B cell (primary cell): Measurements from ENCODE around the gene SOX15. TPM values are rescaled to one million over a fixed set of nuclear protein-coding genes. Genes with fewer than 3 reads are reported as not detected.

Source experiments
- ATAC-seq: fragments of 200-7000 bp; cut with Tn5 transposase; one replicate; pipeline ENCODE4 v1.10.0; 2021; ENCODE audit warnings: low read depth, mild to moderate bottlenecking, moderate number of reproducible peaks, moderate library complexity
- CTCF ChIA-PET: fragments of 350-600 bp; sonication (Branson Sonifier 250); formaldehyde crosslinking; loops from one replicate; lab custom pipeline; 2021; ENCODE audit warnings: antibody characterized with exemption, inconsistent platforms; lab: Charles Lee
- POLR2A ChIA-PET: fragments of 350-600 bp; sonication (Branson Sonifier 250); formaldehyde crosslinking; loops from one replicate; lab custom pipeline; 2021; ENCODE audit warnings: antibody characterized with exemption; lab: Charles Lee
- DNase-seq: peaks from one replicate; pipeline ENCODE4 v3.0.0; 2013
- H2AFZ ChIP-seq: 2 replicates; pipeline ENCODE4 v1.6.1; 2012; ENCODE audit warnings: mild to moderate bottlenecking, low read depth, low read length; ENCODE audit not compliant: insufficient read depth, poor library complexity, severe bottlenecking
- H3K27ac ChIP-seq, 2 donors: 1 replicate in 1 of 2; 2 replicates in 1 of 2; pipeline ENCODE4 v1.5.1; 2012 to 2013; ENCODE audit warnings: low read length in 2 of 2, mild to moderate bottlenecking in 2 of 2, moderate library complexity in 1 of 2
- H3K27me3 ChIP-seq, 4 experiments: fragments of 200-600 bp in 1 of 4; sonication (generic) in 1 of 4; replicated peaks in 1 of 4; 1 replicate in 2 of 4; 2 replicates in 2 of 4; pipeline versions ENCODE4 v1.6.1 to v1.7.0; 2013 to 2016; ENCODE audit warnings: low read length in 3 of 4, mild to moderate bottlenecking in 2 of 4, mixed read lengths in 1 of 4, moderate library complexity in 1 of 4; ENCODE audit not compliant: insufficient read depth in 4 of 4, control insufficient read depth in 3 of 4; ENCODE audit errors: control extremely low read depth in 1 of 4
- H3K36me3 ChIP-seq, 2 experiments: replicated peaks in 1 of 2; 1 replicate in 1 of 2; 2 replicates in 1 of 2; pipeline versions ENCODE4 v1.6.1 to v1.7.1; 2013; ENCODE audit warnings: low read length in 1 of 2; ENCODE audit not compliant: insufficient read depth in 2 of 2, control insufficient read depth in 1 of 2; ENCODE audit errors: control extremely low read depth in 1 of 2, extremely low read depth in 1 of 2
- H3K4me1 ChIP-seq, 2 donors: fragments of 200-600 bp in 1 of 2; sonication (generic) in 1 of 2; 1 replicate in 1 of 2; 2 replicates in 1 of 2; pipeline versions ENCODE4 v1.5.1 to v1.6.1; 2013 to 2017; ENCODE audit warnings: low read length in 2 of 2; ENCODE audit not compliant: control insufficient read depth in 2 of 2, insufficient read depth in 2 of 2
- H3K4me2 ChIP-seq: replicated peaks from 2 replicates; pipeline ENCODE3; 2012; ENCODE audit warnings: mild to moderate bottlenecking, low read depth, low read length; ENCODE audit not compliant: poor library complexity, severe bottlenecking
- H3K4me3 ChIP-seq, 5 experiments: fragments of 200-600 bp in 1 of 5; sonication (generic) in 1 of 5; 1 replicate in 3 of 5; 2 replicates in 2 of 5; pipeline versions ENCODE4 v1.5.1 to v1.7.0; 2011 to 2016; ENCODE audit warnings: low read length in 4 of 5, mild to moderate bottlenecking in 4 of 5, low read depth in 2 of 5, control low read depth in 1 of 5, moderate library complexity in 1 of 5; ENCODE audit not compliant: insufficient read depth in 1 of 5; ENCODE audit errors: control extremely low read depth in 1 of 5, extremely low read depth in 1 of 5
- H3K79me2 ChIP-seq: fragments of 200-600 bp; sonication (generic); one replicate; pipeline ENCODE4 v1.6.0; 2016; ENCODE audit warnings: low read length; ENCODE audit not compliant: control insufficient read depth, insufficient read depth
- H3K9ac ChIP-seq: fragments of 200-600 bp; sonication (generic); 2 replicates; pipeline ENCODE4 v1.6.1; 2017; ENCODE audit warnings: mild to moderate bottlenecking, low read length, moderate library complexity
- H3K9me3 ChIP-seq, 3 donors: one replicate each; pipeline versions ENCODE4 v1.6.1 to v1.7.1; 2013; ENCODE audit warnings: low read length in 2 of 3; ENCODE audit not compliant: control insufficient read depth in 2 of 3, insufficient read depth in 1 of 3; ENCODE audit errors: control extremely low read depth in 1 of 3
- H4K20me1 ChIP-seq: 2 replicates; pipeline ENCODE4 v1.6.0; 2012; ENCODE audit warnings: mild to moderate bottlenecking, low read length; ENCODE audit not compliant: insufficient read depth, control insufficient read depth, poor library complexity, severe bottlenecking
- H3K27ac Mint-ChIP-seq: one replicate; pipeline ENCODE4 v1.8.0; 2021; ENCODE audit warnings: mixed read lengths
- H3K27me3 Mint-ChIP-seq: one replicate; pipeline ENCODE4 v1.8.0; 2021; ENCODE audit warnings: mixed read lengths
- H3K4me1 Mint-ChIP-seq: one replicate; pipeline ENCODE4 v1.8.0; 2021; ENCODE audit warnings: mixed read lengths
- H3K4me3 Mint-ChIP-seq: one replicate; pipeline ENCODE4 v1.8.0; 2021; ENCODE audit warnings: mixed read lengths
- H3K9me3 Mint-ChIP-seq: one replicate; pipeline ENCODE4 v1.8.0; 2022; ENCODE audit warnings: mixed read lengths; ENCODE audit not compliant: insufficient read depth
- EZH2 ChIP-seq: IDR thresholded peaks from 2 replicates; pipeline ENCODE4 v1.6.1; 2012; ENCODE audit warnings: borderline replicate concordance, low read depth, mild to moderate bottlenecking, moderate library complexity, low read length; ENCODE audit not compliant: insufficient read depth, poor library complexity, severe bottlenecking
- WGBS: methylation state at CpG from one replicate; pipeline ENCODE4 v1.1.5; 2013; ENCODE audit warnings: missing lambda C conversion rate; ENCODE audit not compliant: insufficient coverage; 5-methylcytosine and 5-hydroxymethylcytosine counted together
- intact Hi-C: fragments of 100-400 bp; cut with micrococcal nuclease; formaldehyde crosslinking; loops from one replicate; pipeline ENCODE4 v1.10.0; 2022
- polyA plus RNA-seq: library from polyadenylated mRNA; depleted of rRNA; stranded (reverse); fragments of >200 nt; gene quantifications from 2 replicates; pipeline ENCODE4 v1.2.3, GENCODE V29; 2012
- total RNA-seq, 2 donors: library from RNA; stranded (reverse); fragments of 120-200 nt in 1 of 2; gene quantifications; 1 replicate in 1 of 2; 2 replicates in 1 of 2; pipeline versions ENCODE4 v1.2.3 to v1.2.4, GENCODE V29; 2013 to 2022
- TF ChIP-seq, protein P1 (sequence below): fragments of 200-600 bp; IDR thresholded peaks from one replicate; pipeline ENCODE4 v1.8.0; 2022; ENCODE audit warnings: antibody characterized with exemption, mild to moderate bottlenecking

The SOX15 gene
- total and polyA plus RNA-seq, 2 donors (not counting 1 experiment from before 2014, with no cell fraction given), result 0.18 to 0.96 TPM

DNA sequence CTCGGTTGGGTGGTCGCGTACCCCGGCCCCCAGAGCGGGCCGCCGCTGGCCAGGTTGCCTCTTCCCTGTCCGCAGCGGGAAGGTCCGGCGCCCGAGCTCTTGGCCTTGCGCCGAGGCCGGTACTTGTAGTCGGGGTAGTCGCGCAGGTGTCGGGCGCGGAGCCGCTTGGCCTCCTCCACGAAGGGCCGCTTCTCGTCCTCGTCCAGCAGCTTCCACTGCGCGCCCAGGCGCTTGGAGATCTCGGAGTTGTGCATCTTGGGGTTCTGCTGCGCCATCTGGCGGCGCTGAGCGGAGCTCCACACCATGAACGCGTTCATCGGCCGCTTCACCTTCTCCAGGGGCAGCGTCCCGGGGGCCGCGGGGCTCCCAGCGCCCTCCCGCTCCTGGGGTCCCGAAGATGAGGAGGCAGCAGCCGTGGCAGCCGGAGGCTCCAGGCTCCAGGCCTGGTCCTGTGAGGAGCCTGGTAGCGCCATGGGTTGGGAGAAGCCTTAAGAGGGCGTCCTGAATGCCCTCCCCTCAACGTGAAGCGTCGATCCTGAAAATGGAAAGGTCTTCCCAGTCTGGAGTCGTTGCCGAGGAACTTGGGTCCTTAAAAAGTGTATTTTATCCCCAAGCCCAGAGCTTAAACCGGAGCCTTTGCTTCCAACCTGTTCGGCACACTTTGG, 558 bp downstream of the SOX15 start:
- peak overlapping the region; percentile 40 for H2AFZ ChIP-seq
- peak; percentile 84 for DNase-seq
- H3K27ac ChIP-seq, result no peak overlapping the region
- peaks cover 7 to 21% of the 10 kb centered on the region in 2 donors for H3K4me1 ChIP-seq
- H3K4me3 ChIP-seq, result no peak overlapping the region
- Mint-ChIP-seq H3K4me1 (peaks cover 10% of the 10 kb centered on the region), H3K9me3 (no peaks in the 10 kb centered on the region), H3K27me3 (no peaks in the 10 kb centered on the region), H3K27ac (no peak overlapping the region), H3K4me3 (no peak overlapping the region)
- no peaks in the 10 kb centered on the region for H4K20me1 ChIP-seq
- POLR2A ChIA-PET, result interaction anchor here (1.0 to 1.2 kb wide), 2 partner anchors 15 to 75 kb away, joined by 3 to 4 read pairs; no protein-coding TSS in a partner anchor
- no peaks in the 10 kb centered on the region for H3K27me3 ChIP-seq
- CTCF ChIA-PET, result interaction anchor here (0.6 to 7.9 kb wide), 41 partner anchors 9 to 544 kb away, joined by 3 to 111 read pairs (median 5); partner anchors contain the start of genes ACAP1, CD68, FXR2 and KCTD11
- no peak for TF ChIP-seq EZH2
- TF ChIP-seq, protein P1, sequence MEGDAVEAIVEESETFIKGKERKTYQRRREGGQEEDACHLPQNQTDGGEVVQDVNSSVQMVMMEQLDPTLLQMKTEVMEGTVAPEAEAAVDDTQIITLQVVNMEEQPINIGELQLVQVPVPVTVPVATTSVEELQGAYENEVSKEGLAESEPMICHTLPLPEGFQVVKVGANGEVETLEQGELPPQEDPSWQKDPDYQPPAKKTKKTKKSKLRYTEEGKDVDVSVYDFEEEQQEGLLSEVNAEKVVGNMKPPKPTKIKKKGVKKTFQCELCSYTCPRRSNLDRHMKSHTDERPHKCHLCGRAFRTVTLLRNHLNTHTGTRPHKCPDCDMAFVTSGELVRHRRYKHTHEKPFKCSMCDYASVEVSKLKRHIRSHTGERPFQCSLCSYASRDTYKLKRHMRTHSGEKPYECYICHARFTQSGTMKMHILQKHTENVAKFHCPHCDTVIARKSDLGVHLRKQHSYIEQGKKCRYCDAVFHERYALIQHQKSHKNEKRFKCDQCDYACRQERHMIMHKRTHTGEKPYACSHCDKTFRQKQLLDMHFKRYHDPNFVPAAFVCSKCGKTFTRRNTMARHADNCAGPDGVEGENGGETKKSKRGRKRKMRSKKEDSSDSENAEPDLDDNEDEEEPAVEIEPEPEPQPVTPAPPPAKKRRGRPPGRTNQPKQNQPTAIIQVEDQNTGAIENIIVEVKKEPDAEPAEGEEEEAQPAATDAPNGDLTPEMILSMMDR, result peak; percentile 91
- peak overlapping the region; percentile 43 for H3K4me2 ChIP-seq
- intact Hi-C loops, result loop anchor here (1.0 to 10.0 kb wide), 4 partner anchors 75 to 545 kb away; partner anchors contain the start of gene SLC16A11
- H3K9me3 ChIP-seq, result no peaks in the 10 kb centered on the region
- peaks cover 17% of the 10 kb centered on the region for H3K79me2 ChIP-seq
- peaks cover 0 to 49% of the 10 kb centered on the region in 2 experiments for H3K36me3 ChIP-seq
- no peak overlapping the region for H3K9ac ChIP-seq
- peak; percentile 86 for ATAC-seq
- WGBS, result 43% methylated on average over 56 of the region's 56 CpGs
